ENCODE data around the gene ASCC3. TPM values are rescaled to one million over a fixed set of nuclear protein-coding genes. Genes with fewer than 3 reads are reported as not detected.
A peak's percentile ranks its signal among the peaks of the same experiment; 100 is the strongest.

The ASCC3 gene
- total and polyA plus RNA-seq, 12 donors: 3.9 to 22.9 (median 16.1) TPM

DNA sequence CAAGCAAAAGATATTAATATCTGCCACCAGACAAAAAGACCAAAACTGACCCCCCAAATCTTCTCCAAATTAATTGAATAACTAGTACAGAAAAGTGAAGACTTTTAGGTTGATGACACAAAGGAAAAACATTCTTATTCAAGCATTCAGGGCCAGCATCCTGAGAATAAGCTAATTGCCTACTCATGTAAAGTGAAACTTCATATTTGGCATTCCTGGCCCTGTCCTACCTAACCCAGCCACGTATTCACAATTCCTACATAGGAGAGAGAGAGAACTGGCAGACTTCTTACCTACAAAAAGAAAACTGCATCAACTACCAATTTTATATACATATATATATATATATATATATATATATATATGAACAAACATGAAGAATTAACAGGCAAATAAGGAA is 4.9 kb upstream of the ASCC3 start:
- H3K9me3 ChIP-seq: no peaks in the 10 kb centered on the region
- TF ChIP-seq, protein P1, sequence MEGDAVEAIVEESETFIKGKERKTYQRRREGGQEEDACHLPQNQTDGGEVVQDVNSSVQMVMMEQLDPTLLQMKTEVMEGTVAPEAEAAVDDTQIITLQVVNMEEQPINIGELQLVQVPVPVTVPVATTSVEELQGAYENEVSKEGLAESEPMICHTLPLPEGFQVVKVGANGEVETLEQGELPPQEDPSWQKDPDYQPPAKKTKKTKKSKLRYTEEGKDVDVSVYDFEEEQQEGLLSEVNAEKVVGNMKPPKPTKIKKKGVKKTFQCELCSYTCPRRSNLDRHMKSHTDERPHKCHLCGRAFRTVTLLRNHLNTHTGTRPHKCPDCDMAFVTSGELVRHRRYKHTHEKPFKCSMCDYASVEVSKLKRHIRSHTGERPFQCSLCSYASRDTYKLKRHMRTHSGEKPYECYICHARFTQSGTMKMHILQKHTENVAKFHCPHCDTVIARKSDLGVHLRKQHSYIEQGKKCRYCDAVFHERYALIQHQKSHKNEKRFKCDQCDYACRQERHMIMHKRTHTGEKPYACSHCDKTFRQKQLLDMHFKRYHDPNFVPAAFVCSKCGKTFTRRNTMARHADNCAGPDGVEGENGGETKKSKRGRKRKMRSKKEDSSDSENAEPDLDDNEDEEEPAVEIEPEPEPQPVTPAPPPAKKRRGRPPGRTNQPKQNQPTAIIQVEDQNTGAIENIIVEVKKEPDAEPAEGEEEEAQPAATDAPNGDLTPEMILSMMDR (IDR thresholded peaks at IDR 0.05): no peak
- H3K4me1 ChIP-seq: peaks cover 0 to 13% (median 10%) of the 10 kb centered on the region in 9 donors
- 39 to 67% methylated on average over 1 of the region's 1 CpG for WGBS, 2 donors
- no peaks in the 10 kb centered on the region for H3K27me3 ChIP-seq
- H3K27ac ChIP-seq: no peak overlapping the region
- no peak overlapping the region for H3K4me3 ChIP-seq
- no peak for ATAC-seq
- intact Hi-C loops (cut with DNase I): no loop called here
- no peak for DNase-seq
- H3K36me3 ChIP-seq: no peaks in the 10 kb centered on the region

DNA sequence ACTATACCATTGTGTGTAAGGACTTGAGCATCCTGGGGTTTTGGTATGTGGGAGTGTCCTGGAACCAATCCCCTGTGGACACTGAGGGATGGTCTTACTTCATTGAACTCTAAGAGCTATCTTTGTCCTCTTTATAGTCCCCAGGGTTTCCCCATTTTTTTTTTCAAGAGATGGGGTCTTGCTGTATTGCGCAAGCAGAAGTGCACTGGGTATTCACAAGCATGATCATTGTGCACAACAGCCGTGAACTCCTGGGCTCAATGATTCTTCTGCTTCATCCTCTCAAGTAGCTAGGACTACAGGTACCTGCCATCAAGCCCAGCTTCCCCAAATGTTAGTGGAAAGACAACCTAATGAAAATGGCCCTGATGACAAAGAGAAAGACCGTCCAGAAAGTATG is 2.2 kb upstream of the ASCC3 start:
- no peaks in the 10 kb centered on the region for H3K27me3 ChIP-seq
- WGBS, 2 donors: 99% methylated on average over 3 of the region's 3 CpGs

DNA sequence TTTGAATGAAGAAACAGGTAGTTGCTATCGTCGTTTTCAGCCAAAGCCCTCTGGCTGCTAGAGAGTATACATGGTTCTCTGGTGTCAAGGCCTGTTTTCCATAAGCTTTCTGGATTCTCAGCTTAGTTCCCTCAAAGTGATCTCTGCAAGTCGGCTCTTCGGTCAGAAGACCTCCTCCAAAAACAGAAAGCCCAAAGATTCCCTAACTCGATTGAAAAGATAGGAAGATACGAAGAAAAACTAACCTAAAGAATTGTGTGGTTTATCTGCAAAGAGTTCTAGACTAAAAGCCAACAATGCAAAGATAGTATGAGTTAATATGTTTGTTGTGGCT is 545 bp upstream of the ASCC3 start:
- Histone ChIP-seq H3K27me3 (no peaks in the 10 kb centered on the region), H3K4me3 (peak overlapping the region; percentile 57 to 90 (median 82)), H3K36me3 (peaks cover 0 to 3% (median 0%) of the 10 kb centered on the region in 9 donors), H3K4me1 (peaks cover 0 to 45% (median 29%) of the 10 kb centered on the region in 9 donors), H3K9me3 (no peaks in the 10 kb centered on the region), H3K27ac (peak overlapping the region; percentile 44 to 94 (median 88))
- ATAC-seq: peak in 2 of 8 donors; percentile 19 to 22
- intact Hi-C loops (cut with DNase I): no loop called here
- WGBS, 2 donors: 10 to 14% methylated on average over 6 of the region's 6 CpGs
- DNase-seq: no peak
- TF ChIP-seq, protein P1 (IDR thresholded peaks at IDR 0.05): no peak

More for the DNA sequence above, 2.2 kb upstream of the ASCC3 start:
- TF ChIP-seq, protein P1 (IDR thresholded peaks at IDR 0.05): no peak
- no peak for ATAC-seq
- no peaks in the 10 kb centered on the region for H3K9me3 ChIP-seq
- H3K36me3 ChIP-seq: no peaks in the 10 kb centered on the region
- H3K4me1 ChIP-seq: peaks cover 0 to 32% (median 27%) of the 10 kb centered on the region in 9 donors
- no peak for DNase-seq
- intact Hi-C loops (cut with DNase I): no loop called here
- H3K4me3 ChIP-seq: no peak overlapping the region
- H3K27ac ChIP-seq: no peak overlapping the region

DNA sequence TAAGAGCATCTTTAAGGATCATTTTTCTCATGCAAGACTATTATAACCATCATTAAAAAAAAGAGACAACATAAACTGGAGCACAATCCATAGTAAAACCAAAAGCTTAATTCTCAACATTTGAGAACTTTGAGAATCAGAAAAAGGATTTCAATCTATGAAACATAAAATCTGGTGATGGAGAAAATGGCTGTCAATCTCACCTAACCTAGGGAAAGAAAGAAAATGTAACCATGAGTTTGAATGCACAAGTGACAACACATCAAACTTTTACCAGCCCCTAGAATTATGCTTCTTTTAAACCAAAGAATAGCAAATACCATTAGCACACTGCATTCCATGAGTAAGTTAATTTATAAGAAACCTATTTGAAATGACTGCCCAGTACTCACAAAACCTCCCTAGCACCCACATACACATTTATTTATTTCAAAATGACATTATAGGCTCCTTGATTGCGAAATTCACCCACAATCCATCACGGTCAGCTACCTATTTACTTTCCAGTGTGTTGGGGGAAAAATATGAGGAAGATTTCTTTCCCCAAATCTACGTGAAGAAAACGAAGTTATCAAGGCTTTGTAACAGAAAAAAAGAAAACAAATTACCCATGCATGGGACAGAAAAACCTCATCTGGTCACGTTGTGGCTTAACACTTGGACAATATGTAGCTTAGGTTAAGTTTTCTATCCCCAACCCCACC is 828 bp downstream of the ASCC3 start:
- DNase-seq (no peak), ATAC-seq (no peak)
- H3K9me3 ChIP-seq: no peaks in the 10 kb centered on the region
- H3K4me3 ChIP-seq: peak overlapping the region; percentile 57 to 90 (median 82)
- peak overlapping the region; percentile 44 to 94 (median 88) for H3K27ac ChIP-seq
- H3K4me1 ChIP-seq: peaks cover 0 to 45% (median 29%) of the 10 kb centered on the region in 9 donors
- intact Hi-C loops (cut with DNase I): no loop called here
- no peaks in the 10 kb centered on the region for H3K27me3 ChIP-seq
- WGBS, 2 donors: 8 to 15% methylated on average over 5 of the region's 5 CpGs
- H3K36me3 ChIP-seq: peaks cover 0 to 3% (median 0%) of the 10 kb centered on the region in 9 donors
- TF ChIP-seq, protein P1 (IDR thresholded peaks at IDR 0.05): no peak
